Heart right ventricle (tissue), 16 donors: ENCODE results near the gene DNAH10. TPM values are rescaled to one million over a fixed set of nuclear protein-coding genes. Genes with fewer than 3 reads are reported as not detected.

Source experiments
- ATAC-seq, 8 donors: fragments of 200-7000 bp; cut with Tn5 transposase; one replicate each; pipeline ENCODE4 v1.9.1; 2020; ENCODE audit warnings: mild to moderate bottlenecking in 8 of 8, moderate library complexity in 8 of 8, moderate number of reproducible peaks in 1 of 8
- DNase-seq, 2 donors: peaks; one replicate each; pipeline ENCODE4 v3.0.0-alpha.2; 2020
- H3K27ac ChIP-seq, 10 donors: fragments of 200-600 bp; sonication (generic) in 2 of 10; one replicate each; pipeline versions ENCODE4 v1.5.0 to v1.8.0; 2020 to 2022; ENCODE audit warnings: mild to moderate bottlenecking in 3 of 10
- H3K27me3 ChIP-seq, 7 donors: fragments of 200-600 bp; one replicate each; pipeline ENCODE4 v1.8.0; 2021 to 2022; ENCODE audit warnings: mild to moderate bottlenecking in 2 of 7
- H3K36me3 ChIP-seq, 9 donors: fragments of 200-600 bp; sonication (generic) in 1 of 9; one replicate each; pipeline versions ENCODE4 v1.5.0 to v1.8.0; 2020 to 2022; ENCODE audit warnings: mild to moderate bottlenecking in 2 of 9
- H3K4me1 ChIP-seq, 9 donors: fragments of 200-600 bp; sonication (generic) in 1 of 9; one replicate each; pipeline versions ENCODE4 v1.5.0 to v1.8.0; 2020 to 2022; ENCODE audit warnings: mild to moderate bottlenecking in 4 of 9
- H3K4me3 ChIP-seq, 10 donors: fragments of 200-600 bp; sonication (generic) in 2 of 10; one replicate each; pipeline versions ENCODE4 v1.5.0 to v1.8.0; 2020 to 2022; ENCODE audit warnings: mild to moderate bottlenecking in 7 of 10, moderate library complexity in 2 of 10
- H3K9me3 ChIP-seq, 11 donors: fragments of 200-600 bp in 10 of 11; sonication (generic) in 2 of 11; one replicate each; pipeline versions ENCODE4 v1.5.0 to v1.8.0; 2013 to 2022; ENCODE audit warnings: mild to moderate bottlenecking in 2 of 11, control low read depth in 1 of 11, moderate library complexity in 1 of 11
- WGBS, 2 donors: extraction: QIAGEN DNeasy Blood & Tissue Kit; methylation state at CpG; one replicate each; pipeline ENCODE4 v1.1.7; 2013; ENCODE audit warnings: inconsistent platforms in 1 of 2; 5-methylcytosine and 5-hydroxymethylcytosine counted together
- intact Hi-C, 10 donors: fragments of 100-400 bp; cut with DNase I; formaldehyde crosslinking; loops; one replicate each; pipeline versions ENCODE4 v1.11.1 to v1.14.2; 2022
- polyA plus RNA-seq, 2 donors: library from polyadenylated mRNA; stranded (reverse); fragments of 200-250 nt; gene quantifications; one replicate each; pipeline ENCODE4 v1.2.3, GENCODE V29; 2013
- total RNA-seq, 10 donors: library from RNA; stranded (reverse); fragmentation: NEBNext Ultra II Directional in 3 of 10; extraction: Animal tissue kit (Norgen Biotek cat#: 25700) in 3 of 10; gene quantifications; one replicate each; pipeline versions ENCODE4 v1.2.1 to v1.2.4, GENCODE V29; 2021 to 2023
- TF ChIP-seq, protein P1 (sequence below), 9 donors: fragments of 200-600 bp; sonication (generic) in 2 of 9; IDR thresholded peaks; one replicate each; pipeline versions ENCODE4 v1.5.0 to v1.8.0; 2021 to 2022; ENCODE audit warnings: antibody characterized with exemption in 9 of 9, mild to moderate bottlenecking in 5 of 9, moderate library complexity in 1 of 9
- donor health status: Arrhythmogenic right ventricular cardiomyopathy.
- donor health status: ischemic (EF 13 %, LVEDD 7.1; RV severe dilation, severe dysfunction).
- donor health status: healthy with polysubstance abuse.
- donor health status: DM: no; HTN: yes; CAD: no.
- donor health status: DM: no; HTN: no; CAD: no.
- donor health status: ischemic (EF 25% LVEDD 6.9; RV normal size, moderate dysfunction).
- donor health status: ischemic (EF 25% LVEDD 5.7; RV mildly dilated, moderate dysfunction).
- donor health status: healthy.
- donor health status: DM: yes; HTN: yes; CAD: no.
- donor health status: Ischemic cardiomyopathy.
- donor health status: ischemic (EF 35%, LVEDD 5.7; RV mildly dilated, moderate dysfunction).
- donor health status: nonischemic (EF 11% LVEDD 7.7; RV severe dilation, severe dysfunction).
- donor health status: DM: yes; HTN: yes; CAD: no.
- donor health status: PGD.
- donor health status: ischemic (EF 29% LVEDD 5.4; RV normal size, mild dysfunction).
- donor health status: nonischemic (EF 23%, LVEDD 6.1; RV moderate dilation, normal function).

Gene DNAH10
- total and polyA plus RNA-seq, 12 donors: 0.05 to 0.60 (median 0.09) TPM; not detected in 3

DNA sequence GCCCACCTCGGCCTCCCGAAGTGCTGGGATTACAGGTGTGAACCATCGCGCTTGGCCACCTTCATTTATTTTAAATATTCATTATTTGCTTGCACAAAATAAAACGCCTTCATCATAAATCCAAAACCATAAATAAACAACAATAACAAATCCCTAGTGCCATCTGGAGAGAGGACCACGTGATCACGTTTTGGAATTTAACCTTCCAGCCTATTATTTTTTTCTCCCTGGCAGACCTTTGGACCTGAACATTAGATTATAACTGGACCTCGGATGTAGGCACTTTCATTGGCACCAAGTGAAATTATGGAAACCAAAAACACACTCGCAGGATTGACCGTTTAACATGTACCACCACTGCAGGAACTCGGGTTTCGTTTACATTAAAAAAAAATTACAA lies 2.0 kb downstream of the DNAH10 start:
- 89 to 90% methylated on average over 12 of the region's 12 CpGs for WGBS, 2 donors
- Histone ChIP-seq H3K27me3 (peaks cover 0 to 41% (median 24%) of the 10 kb centered on the region in 7 donors), H3K27ac (no peak overlapping the region), H3K4me1 (peaks cover 0 to 19% (median 4%) of the 10 kb centered on the region in 9 donors), H3K4me3 (no peak overlapping the region), H3K36me3 (peaks cover 0 to 12% (median 0%) of the 10 kb centered on the region in 9 donors), H3K9me3 (no peaks in the 10 kb centered on the region)
- DNase-seq: no peak
- ATAC-seq: no peak
- intact Hi-C loops: no loop called here
- TF ChIP-seq, protein P1, sequence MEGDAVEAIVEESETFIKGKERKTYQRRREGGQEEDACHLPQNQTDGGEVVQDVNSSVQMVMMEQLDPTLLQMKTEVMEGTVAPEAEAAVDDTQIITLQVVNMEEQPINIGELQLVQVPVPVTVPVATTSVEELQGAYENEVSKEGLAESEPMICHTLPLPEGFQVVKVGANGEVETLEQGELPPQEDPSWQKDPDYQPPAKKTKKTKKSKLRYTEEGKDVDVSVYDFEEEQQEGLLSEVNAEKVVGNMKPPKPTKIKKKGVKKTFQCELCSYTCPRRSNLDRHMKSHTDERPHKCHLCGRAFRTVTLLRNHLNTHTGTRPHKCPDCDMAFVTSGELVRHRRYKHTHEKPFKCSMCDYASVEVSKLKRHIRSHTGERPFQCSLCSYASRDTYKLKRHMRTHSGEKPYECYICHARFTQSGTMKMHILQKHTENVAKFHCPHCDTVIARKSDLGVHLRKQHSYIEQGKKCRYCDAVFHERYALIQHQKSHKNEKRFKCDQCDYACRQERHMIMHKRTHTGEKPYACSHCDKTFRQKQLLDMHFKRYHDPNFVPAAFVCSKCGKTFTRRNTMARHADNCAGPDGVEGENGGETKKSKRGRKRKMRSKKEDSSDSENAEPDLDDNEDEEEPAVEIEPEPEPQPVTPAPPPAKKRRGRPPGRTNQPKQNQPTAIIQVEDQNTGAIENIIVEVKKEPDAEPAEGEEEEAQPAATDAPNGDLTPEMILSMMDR (IDR thresholded peaks at IDR 0.05): no peak

DNA sequence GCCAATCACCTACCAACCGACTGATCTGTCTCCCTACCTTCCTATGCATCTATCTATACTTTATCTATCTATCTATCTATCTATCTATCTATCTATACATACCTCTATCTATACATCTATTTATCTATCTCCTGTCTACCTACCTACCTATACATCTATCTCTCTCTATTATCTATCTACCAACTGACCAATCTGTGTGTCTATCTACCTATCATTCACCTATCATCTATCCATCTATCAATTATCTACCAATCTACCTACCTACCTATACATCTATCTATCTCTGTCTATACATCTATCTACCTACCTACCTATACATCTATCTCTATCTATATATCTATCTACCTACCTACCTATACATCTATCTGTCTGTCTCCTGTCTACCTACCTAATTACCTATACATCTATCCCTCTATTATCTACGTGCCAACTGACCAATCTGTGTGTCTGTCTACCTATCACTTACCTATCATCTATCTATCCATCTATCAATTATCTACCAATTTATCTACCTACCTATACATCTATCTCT lies 3.5 kb downstream of the DNAH10 start:
- ATAC-seq (no peak), DNase-seq (no peak)
- Histone ChIP-seq H3K27me3 (peaks cover 0 to 40% (median 24%) of the 10 kb centered on the region in 7 donors), H3K36me3 (no peaks in the 10 kb centered on the region), H3K9me3 (no peaks in the 10 kb centered on the region), H3K27ac (no peak overlapping the region), H3K4me3 (no peak overlapping the region), H3K4me1 (peaks cover 0 to 19% (median 4%) of the 10 kb centered on the region in 9 donors)
- intact Hi-C loops: no loop called here
- TF ChIP-seq, protein P1 (IDR thresholded peaks at IDR 0.05): no peak
- 55 to 80% methylated on average over 2 of the region's 2 CpGs for WGBS, 2 donors

DNA sequence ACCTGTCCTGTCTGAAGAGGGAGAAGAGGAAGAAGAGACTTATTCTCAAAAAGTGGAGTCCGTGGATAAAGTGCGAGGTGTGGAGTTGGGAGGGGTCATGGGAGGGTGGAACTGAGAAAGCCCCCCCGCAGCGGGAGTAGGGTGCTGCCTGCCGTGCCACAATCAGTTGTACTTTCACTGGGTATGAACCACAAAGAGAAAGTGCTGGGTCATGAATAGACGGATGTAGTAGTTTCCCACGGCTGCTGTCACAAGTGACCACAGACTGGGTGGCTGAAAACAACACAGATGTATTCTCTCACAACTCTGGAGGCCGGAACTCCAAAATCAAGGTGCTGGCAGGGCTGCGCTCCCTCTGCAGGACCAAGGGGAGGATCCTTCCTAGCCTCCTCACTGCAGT lies 5.5 kb downstream of the DNAH10 start:
- Histone ChIP-seq H3K27me3 (peaks cover 0 to 19% (median 11%) of the 10 kb centered on the region in 7 donors), H3K9me3 (no peaks in the 10 kb centered on the region), H3K4me1 (peaks cover 0 to 7% (median under 1%) of the 10 kb centered on the region in 9 donors), H3K27ac (no peak overlapping the region), H3K4me3 (no peak overlapping the region), H3K36me3 (no peaks in the 10 kb centered on the region)
- 82 to 83% methylated on average over 9 of the region's 9 CpGs for WGBS, 2 donors
- no peak for DNase-seq
- peak in 1 of 8 donors; percentile 47 for ATAC-seq
- intact Hi-C loops: no loop called here
- TF ChIP-seq, protein P1 (IDR thresholded peaks at IDR 0.05): no peak

DNA sequence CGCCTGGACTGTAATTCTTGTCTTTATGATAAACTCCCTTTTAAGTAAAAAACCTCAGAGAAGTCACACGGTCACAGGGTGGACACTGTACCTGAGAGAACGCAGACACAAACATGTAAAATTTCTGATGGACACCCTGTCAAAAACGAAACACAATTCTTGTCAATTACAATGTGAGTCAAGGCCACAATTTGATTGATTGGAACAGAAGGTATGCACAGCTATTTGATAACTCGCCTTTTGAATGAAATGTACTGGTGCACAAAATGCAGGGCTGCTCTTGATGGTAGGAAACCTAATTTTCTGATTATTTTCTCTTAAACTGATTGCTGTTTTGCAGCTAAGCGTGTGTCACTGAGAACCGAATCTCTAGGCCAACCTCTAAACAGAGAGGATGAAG lies 9.2 kb downstream of the DNAH10 start:
- no peak overlapping the region for H3K4me3 ChIP-seq
- ATAC-seq: no peak
- H3K27me3 ChIP-seq: peaks cover 0 to 2% (median 0%) of the 10 kb centered on the region in 7 donors
- H3K36me3 ChIP-seq: no peaks in the 10 kb centered on the region
- intact Hi-C loops: no loop called here
- no peak for DNase-seq
- H3K9me3 ChIP-seq: peaks cover 0 to 5% (median 0%) of the 10 kb centered on the region in 11 donors
- TF ChIP-seq, protein P1 (IDR thresholded peaks at IDR 0.05): no peak
- WGBS, 2 donors: 84 to 88% methylated on average over 7 of the region's 7 CpGs
- H3K4me1 ChIP-seq: peaks cover 0 to 4% (median 0%) of the 10 kb centered on the region in 9 donors
- no peak overlapping the region for H3K27ac ChIP-seq
